H1 (cell line): ENCODE data around the gene MIS18A. TPM values are rescaled to one million over a fixed set of nuclear protein-coding genes. Genes with fewer than 3 reads are reported as not detected.

Source experiments
- polyA plus RNA-seq, 7 experiments: library from polyadenylated mRNA; depleted of rRNA in 3 of 7; stranded (reverse) in 5 of 7; unstranded in 2 of 7; fragments of >200 nt in 5 of 7; fragments of 200-250 nt in 2 of 7; gene quantifications; 1 replicate in 5 of 7; 2 replicates in 1 of 7; 4 replicates in 1 of 7; pipeline versions ENCODE4 v1.2.1 to v1.2.3, GENCODE V29; 2011 to 2013; ENCODE audit warnings: missing spikeins in 2 of 7, mixed read lengths in 2 of 7
- total RNA-seq: library from RNA; stranded (reverse); fragmentation: NEBNext Ultra II Directional; extraction: Animal tissue kit (Norgen Biotek cat#: 25700); gene quantifications from 2 replicates; pipeline ENCODE4 v1.2.1, GENCODE V29; 2021

Gene MIS18A
- total and polyA plus RNA-seq, 2 of the 8 experiments (the other 6 are each of a cell fraction or from before 2014, with no cell fraction given) = 28.9 to 53.0 TPM

Other genes starting within 250 kb of the MIS18A start
- gene MRAP, start 19.8 kb upstream of the MIS18A start, total RNA-seq = not detected in 2 replicates
- not detected in 2 replicates for gene MRAP, start 19.8 kb upstream of the MIS18A start, polyA plus RNA-seq (2011; rRNA removed)
- 28.2 and 28.9 TPM in 2 replicates for gene URB1, start 114.0 kb upstream of the MIS18A start, total RNA-seq
- gene URB1, start 114.0 kb upstream of the MIS18A start, polyA plus RNA-seq (2011; rRNA removed) = 8.1 and 10.1 TPM in 2 replicates
- 3.6 and 4.3 TPM in 2 replicates for gene EVA1C, start 133.7 kb upstream of the MIS18A start, total RNA-seq
- 1.9 and 2.6 TPM in 2 replicates for gene EVA1C, start 133.7 kb upstream of the MIS18A start, polyA plus RNA-seq (2011; rRNA removed)